Fibroblast of gingiva (primary cell): Measurements from ENCODE around the gene PPP2R3B.
"Not testable (repeated sequence)": the region's sequence is repeated elsewhere in the genome, so short reads cannot be mapped to it uniquely, and the experiment has no call there.

Experiments used
- DNase-seq: peaks from one replicate; pipeline ENCODE4 v3.0.0-alpha.2; 2011; ENCODE audit warnings: low read depth

The PPP2R3B gene

DNA sequence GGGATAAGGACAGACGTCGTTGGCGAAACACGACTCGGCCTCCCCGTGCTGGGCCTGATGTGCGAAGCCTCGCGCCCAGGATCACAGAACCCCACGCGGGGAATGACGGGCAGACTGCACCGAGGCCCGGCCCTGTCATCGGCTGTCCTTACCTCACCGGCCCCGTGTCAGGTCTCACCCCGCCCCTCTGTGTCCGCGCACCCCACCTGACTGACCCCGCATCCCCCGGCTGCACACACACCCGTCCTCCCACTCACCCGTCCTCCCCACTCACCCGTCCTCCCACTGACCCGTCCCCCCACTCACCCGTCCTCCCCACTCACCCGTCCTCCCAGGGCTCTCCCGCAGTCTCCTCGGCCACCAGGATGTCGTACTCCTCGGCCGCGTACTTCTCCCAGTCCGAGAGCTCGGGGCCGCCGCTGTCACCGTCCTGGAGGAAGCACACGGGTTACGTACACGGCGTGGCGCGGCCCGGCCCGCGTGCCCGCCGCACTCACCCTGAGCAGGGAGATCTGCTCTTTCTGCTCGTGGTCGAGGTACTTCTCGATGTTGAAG, 48.3 kb downstream of the PPP2R3B start:
- DNase-seq: no peak

DNA sequence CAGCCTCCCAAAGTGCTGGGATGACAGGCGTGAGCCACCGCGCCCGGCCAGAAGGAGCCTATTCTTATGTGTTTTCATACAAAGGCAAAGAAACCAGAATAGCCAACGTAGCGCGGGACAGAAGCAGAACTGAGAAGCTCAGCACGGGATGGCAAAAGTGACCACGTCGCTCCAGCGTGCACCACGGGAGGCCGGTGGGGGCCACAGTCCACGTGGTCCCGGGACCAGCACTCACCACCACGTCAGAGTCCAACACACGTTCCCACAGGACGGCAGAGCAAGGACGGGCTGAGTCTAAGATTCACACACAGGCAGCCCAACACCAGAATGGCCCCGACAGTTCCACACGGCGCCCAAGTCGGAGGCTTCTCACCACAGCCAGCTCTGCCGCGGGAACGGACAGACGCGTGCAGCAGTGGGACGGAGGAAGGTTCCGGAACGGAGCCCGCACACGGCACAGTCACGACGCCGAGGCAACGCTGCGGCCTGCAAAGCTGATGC, 49.3 kb downstream of the PPP2R3B start:
- DNase-seq: no peak

DNA sequence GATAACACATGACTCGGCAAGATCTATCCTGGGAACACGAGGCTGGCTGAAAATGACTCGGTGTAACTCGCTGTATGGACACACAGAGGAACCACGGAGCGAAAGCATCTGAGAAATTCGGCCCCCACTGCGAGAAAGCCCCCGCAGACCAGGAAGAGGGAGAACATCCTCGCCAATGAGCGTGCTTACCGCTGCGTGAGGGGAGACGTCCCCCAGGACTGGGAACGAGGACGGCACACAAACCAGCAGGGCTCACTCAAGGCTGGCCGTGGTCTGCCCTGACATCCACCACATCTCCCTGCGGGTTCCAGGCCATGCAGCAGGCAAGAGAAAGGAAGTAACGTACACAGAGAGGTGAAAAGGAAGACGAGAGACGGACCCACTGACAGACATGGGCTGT, 50.5 kb downstream of the PPP2R3B start:
- no peak for DNase-seq

DNA sequence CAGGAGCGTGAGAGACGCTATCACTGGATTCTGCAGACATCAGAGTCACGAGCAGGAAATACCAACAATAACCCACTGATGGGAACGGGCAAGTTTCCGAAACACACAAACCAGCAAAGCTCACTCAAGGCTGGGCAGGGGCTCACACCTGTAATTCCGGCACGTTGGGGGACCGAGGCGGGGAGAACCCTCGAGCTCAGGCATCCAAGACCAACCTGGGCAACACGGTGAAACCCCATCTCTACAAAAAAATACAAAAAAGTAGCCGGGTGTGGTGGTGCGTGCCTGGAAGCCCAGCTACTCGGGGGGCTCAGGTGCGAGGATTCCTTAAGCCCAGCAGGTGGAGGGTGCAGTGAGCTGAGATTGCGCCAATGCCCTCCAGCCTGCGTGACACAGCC, 51.0 kb downstream of the PPP2R3B start:
- DNase-seq: no peak

DNA sequence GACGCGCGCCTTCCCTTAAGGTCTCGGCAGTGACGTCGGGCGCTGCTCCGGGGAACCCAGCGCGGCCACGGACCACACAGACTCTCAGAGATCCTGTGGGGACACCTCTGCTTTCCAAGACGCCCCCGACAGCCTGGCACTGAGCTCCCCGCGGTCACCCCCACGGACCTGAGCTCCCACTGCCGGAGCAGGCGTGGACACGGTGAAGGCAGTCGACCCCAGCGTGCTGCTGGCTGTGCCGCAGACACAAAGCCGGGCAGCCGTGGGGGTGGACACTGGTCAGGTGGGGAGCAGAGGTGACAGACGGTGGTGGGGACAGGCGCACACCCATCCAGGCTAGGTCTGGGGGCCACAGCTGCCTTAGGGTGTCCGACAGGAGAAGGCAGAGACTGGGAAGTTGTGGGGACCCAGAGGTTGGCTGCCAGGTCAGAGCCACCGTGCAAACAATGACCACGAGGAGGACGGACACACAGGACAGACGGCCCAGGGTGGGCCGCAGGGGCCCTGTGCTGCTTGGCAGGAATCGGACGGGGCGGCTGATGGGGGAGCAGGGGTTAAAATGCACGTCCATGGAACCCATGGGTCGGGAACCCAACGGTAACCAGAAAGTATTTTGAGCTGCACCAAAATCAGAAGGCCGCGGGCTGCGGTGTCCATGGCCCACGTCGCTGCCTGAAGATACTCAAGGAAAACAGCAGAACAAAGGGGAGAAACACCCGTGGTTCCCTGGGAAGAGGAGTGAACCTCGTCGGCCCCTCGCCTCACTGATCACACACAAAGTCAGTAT, 51.5 kb downstream of the PPP2R3B start:
- DNase-seq: no peak

DNA sequence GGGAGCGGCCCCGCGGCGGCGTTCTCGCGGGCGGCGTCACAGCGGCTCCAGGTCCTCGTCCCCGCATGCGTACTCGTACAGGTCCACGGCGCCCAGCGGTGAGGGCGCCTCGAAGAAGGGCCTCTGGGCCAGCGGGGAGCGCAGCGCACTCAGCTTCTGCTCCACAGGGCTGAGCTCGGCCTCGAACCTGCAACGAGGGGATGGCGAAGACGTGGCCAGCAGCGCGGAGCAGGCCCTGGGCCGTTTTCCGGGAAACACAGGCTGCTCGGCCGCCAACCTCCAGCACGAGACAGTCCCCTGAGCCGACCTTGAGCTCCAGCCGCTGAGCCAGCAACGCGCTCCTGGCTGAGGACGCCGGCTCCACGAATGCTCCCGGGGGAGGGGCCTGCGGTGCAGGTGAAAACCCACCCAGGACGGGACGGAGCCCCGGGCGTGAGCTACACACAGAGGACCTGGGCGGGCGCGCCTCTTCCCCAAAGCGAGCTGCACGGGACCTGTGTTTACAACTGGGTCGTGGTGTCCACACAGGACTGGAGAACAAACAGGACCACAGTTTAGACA, 52.3 kb downstream of the PPP2R3B start:
- no peak for DNase-seq

DNA sequence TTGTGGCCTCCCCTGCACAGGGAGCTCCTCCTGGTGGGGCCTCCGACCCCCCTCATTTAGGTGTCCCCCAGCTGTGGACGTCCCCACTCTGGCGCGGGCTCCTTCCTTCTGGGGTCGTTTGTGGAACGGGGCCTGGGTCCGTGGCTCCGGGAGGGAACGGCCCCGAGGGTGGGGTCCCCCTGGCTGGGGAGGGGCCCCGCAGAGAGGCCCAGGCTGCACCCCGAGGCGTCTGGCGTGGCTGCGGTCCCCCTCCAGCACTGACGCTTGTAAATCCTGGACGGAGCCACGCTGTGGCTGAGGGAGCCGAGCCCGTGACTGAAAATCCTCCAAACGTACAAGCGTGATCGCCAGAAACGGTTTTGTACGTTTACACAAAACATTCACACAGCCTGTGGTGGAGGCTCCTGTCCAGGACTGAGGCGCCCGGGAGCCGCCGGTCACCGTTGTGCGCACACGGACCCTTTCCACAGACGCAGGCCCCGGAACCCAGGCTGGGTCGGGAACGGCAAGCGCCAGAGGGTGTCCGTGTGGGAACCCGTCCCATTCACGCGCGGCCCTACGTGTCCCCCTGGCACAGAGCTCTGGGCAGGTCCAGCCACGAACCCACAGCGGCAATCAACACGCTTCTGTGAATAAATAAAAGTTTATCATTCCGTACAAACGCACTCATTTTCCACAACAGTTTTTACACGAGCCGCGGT, 52.9 kb downstream of the PPP2R3B start:
- DNase-seq: no peak

DNA sequence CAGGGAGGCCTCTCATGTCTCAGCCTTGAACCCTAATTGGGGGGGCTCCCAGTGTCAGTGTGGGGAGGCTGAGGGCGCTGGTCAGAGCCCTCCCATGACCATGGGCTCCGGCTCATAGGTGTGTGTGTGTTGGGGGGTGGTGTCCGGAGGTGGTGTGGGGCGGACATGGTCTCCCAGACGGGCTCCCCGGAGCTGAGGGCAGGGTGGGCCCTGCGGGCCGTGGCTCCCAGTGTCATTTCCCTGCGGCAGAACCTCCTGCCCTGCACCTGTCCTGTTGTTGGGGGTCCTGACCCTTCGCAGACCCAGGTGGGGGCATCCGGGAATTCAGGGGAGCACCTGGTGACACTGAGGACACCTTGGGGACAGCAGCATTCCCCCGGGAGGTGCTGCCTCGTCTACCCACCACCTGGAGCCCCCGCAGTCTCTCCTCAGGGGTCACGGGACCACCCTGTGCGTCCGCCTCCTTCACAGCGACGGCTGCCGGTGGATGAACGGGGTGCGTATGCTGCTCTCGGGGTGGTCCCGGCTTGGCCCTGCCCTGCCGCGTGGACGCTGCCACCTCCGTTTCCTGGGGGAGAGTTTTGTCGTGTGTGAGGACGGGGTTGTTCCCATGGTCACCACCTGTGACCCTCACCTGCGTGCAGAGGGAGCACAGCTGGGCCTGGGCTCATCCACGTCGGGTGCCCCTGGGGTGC, 53.6 kb downstream of the PPP2R3B start:
- DNase-seq: no peak

DNA sequence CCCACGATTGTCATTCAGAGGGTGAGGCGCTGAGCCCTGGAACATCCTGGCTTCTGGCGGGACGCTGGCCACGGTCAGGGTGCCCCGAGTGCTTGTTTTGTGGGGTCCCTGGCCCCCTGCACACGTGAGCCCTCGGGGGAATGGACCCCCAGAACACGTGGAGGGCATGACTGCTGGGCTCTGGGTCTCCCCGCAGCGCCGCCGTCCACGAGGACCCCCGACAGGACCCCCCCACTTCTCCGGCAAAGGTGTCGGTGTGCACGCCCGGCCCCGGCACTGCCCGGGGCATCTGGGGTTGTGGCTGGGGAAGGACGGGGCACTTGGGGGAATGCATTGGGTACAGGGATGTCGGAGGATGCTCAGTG, 54.2 kb downstream of the PPP2R3B start:
- DNase-seq: no peak

DNA sequence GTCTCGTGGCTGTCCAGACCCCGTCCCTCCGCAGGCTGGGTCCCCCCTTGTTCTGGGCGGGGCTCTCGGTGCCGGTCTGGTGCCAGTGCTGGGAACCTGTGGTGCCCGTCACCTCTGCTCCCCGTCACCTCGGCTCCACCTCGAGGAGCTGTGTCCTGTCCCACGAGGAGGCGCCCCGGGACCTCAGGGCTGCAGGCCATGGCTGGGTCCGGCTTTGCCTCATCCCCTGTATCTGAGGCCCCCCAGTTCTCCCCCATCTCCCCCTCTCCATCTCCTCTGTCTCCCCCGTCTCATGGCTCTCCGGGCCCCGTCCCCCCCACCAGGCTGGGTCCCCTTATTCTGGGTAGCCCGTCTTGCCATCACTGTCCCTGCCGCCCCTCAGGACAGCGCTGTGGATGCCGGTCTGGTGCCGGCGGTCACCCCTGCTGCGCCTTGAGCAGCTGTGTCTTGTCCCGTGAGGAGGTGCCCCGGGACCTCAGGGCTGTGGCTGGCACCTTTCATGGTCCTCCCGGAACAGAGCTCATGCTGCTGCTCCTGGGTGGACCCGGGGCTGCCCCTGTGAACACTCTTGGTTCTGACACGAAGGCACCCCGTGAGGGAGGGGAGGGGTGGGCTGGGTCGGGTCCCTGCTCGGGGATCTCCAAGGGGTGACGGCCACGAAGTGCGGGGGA, 54.7 kb downstream of the PPP2R3B start:
- DNase-seq: no peak

DNA sequence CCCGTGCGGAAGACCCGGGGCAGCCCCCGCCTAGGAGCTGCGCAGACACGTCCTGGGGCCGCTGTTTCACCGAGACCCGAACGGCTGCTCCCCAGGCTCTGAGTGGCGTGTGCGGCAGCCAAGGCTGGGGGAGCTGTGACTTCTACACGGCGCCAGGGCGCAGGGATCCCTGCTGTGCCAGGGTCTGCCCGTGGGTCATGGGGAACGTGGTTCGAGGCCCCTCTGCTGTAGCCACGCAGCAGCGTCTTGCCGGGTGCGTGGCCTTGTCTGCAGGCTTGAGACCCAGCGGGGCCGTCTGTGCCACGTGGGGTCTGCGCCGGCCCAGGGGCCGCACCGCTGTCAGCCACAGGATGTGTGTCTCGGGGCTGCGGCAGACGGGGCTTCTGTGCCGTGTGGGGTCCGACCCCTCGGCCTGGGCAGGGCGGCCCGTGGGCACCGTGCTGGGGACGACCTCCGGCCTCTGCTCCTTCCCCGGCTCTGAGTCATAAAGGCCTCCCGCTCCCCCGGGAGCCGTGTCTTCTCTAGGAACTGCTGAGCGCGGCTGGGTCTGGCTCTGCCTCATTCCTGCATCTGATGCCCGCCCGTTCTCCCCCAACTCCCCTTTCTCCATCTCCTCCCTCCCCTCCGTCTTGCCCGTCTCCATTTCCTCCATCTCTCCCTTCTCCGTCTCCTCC, 55.4 kb downstream of the PPP2R3B start:
- peak; percentile 32 for DNase-seq

DNA sequence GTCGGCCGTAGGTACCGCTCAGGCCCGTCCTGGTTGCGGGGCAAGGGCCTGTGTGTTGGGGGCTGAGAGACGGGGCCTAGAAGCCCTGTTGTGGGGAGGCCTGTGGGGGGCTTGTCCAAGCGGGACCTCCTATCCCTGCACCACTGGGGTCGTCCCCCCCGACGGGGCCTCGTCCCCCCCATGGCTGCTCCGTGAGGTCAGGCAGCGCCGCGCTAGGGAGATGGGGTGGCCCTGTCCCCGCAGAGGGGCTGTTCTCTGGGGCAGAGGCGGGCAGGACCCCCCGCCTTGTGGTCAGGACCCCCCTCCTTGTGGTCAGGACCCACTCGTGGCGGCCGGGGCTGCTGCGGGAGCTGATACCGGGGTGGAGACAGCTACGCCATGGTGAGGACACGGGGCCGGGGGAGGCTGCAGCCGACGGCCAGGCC, 56.0 kb downstream of the PPP2R3B start:
- no peak for DNase-seq

DNA sequence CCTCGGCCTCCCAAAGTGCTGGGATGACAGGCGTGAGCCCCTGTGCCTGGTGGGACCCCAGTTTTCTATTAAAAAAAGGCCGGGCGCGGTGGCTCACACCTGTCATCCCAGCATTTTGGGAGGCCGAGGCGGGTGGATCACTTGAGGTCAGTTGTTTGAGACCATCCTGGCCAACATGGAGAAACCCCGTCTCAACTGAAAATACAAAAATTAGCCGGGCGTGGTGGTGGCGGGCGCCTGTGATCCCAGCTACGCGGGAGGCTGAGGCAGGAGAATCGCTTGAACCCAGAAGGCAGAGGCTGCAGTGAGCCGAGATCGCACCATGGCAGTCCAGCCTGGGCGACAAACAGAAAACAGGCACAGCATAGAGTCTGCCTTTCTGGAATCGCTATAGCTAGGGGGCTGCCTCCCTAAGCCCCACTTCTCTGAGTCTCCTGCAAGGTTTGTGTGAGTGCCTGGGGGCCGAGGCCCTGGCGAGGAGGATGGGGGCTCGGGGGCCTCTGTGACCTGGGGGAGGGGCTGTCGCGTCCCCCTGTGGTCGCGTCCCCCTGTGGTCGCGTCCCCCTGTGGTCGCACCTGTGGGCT, 56.5 kb downstream of the PPP2R3B start:
- not testable (repeated sequence) for DNase-seq

DNA sequence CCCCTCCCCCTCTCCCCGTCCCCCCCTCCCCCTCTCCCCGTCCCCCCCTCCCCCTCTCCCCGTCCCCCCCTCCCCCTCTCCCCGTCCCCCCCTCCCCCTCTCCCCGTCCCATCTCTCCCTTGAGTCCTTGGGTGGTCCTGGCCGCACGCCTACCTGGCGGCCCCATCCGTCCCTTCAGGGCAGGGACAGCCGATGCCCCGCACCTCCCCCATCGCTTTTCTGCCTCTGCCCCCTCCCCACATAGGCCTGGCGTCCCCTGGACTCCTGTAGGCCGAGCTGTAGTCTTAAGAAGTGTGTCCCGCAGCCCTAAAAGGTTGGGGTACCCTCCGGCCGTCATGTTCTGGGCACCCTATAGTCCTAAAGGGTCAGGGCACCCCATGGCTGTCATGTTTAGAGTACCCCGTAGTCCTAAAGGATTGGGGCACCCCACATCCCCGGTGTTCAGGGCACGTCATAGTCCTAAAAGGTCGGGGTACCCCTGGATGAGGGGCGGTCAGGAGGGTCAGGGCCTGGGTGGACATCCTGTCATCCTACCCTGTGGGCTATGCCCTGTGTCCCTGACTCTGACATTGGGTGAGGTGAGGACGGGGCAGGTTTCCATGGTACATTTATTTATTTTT, 57.3 kb downstream of the PPP2R3B start:
- DNase-seq: no peak

DNA sequence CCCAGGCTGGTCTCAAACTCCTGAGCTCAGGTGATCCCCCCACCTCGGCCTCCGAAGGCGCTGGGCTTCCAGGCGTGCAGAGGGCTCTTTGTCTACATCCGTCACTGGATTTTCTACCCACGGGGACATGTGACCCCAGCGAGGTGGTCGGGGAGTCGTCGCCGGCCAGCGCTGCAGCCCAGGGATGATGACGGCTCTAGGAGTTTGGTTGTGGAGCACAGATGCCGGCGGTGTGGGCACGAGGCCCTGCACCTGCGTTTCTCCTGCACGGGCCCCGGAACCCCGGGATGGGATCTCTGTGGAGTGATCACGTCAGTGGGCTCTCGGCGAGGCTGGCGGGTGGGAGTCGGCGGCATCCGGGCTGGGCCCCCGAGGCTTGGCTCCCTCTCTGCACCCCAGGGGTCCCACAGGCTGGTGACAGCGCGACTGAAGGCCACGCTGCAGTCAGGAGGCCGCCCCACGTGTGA, 59.0 kb downstream of the PPP2R3B start:
- no peak for DNase-seq

DNA sequence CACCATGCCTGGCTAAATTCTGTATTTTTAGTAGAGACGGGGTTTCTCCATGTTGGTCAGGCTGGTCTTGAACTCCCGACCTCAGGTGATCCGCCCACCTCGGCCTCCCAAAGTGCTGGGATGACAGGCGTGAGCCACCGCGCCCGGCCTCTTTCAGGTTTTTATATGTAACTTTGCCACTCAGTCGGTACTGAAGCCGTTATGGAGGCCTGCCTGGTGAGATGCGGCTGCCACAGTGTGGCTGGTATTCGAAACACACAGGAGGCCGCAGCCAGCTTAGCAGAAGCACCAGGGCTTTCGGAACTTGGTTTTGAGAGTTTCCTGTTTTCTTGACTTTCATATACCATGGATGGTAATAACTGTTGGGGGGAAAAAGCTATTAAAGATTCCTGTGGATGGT, 62.0 kb downstream of the PPP2R3B start:
- DNase-seq: peak; percentile 19

DNA sequence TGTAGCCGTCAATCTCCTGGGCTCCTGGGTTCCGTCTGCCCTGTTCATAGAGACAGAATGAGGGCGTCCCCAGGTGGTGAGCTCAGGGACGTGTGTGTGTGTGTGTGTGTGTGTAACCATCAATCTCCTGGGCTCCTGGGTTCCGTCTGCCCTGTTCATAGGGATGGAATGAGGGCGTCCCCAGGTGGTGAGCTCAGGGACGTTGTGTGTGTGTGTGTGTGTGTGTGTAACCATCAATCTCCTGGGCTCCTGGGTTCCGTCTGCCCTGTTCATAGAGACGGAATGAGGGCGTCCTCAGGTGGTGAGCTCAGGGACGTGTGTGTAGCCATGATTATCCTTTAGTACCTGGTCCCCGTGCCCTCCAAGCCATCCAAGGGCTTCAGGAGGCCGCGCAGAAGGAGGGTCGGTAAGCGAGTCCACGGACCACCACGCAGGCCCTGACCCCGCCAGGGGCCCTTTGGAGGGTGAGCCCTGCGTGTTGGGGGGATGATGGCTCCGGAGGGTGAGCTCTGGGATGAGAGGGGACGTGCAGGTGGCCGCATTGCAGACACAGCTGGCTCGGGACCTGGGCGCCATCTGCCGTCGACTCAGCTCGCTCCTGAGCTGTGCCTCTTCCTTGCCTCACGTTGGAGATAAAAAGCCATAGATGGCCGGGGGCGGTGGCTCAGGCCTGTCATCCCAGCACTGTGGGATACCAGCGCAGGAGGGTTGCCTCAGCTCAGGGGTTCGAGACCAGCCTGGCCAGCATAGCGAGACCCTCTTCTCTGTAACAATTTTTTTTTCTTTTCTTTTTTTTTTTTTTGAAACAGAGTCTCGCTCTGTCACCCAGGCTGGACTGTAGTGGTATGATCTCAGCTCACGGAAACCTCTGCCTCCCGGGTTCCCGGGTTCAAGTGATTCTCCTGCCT, 62.7 kb downstream of the PPP2R3B start:
- peak; percentile 60 for DNase-seq

DNA sequence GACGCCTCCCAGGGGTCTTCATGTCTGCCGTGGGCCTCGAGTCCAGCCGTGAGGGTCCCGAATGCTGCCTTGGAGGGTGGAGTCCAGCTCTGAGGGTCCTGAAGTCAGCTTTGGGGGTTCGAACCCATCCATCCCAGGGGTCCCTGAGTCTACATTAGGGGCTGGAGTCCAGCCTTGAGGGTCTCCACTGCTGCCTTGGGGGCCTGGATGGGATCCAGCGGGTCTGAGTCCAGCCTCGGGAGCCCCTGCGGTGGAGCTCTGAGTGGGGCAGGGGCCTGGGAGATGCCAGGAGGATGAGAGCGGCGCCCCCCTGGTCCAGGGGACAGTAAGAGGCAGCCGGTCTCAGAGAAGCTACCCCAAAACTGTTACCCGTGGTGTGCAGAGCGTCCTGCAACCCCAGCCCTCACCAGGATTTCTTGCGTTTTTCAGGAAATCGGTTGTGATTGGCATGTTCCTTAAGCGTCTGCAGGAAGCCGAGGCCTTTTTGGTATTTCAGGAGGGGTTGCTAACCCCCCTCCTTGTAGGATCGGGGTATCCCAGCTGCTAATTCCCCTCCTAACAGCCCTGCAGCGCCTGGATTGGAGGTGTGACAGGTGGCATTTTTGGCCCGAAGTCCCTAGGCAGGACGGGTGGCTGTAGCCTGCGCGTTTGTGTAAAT, 66.5 kb downstream of the PPP2R3B start:
- DNase-seq: no peak
